NT2/D1 (cell line): ENCODE data around the gene ALDH1A1.

Experiments used
- DNase-seq: peaks from one replicate; pipeline ENCODE4 v3.0.0-alpha.2; 2011; ENCODE audit warnings: low read depth, low spot score
- H3K27me3 ChIP-seq: 2 replicates; pipeline ENCODE4 v1.6.0; 2011; ENCODE audit warnings: mild to moderate bottlenecking; ENCODE audit not compliant: insufficient read length, insufficient read depth
- H3K36me3 ChIP-seq: 2 replicates; pipeline ENCODE4 v1.6.1; 2011; ENCODE audit warnings: mild to moderate bottlenecking, low read length, mixed read lengths; ENCODE audit not compliant: insufficient read depth, insufficient read length
- H3K4me1 ChIP-seq: 2 replicates; pipeline ENCODE4 v1.5.1; 2011; ENCODE audit not compliant: insufficient read depth, insufficient read length
- H3K4me3 ChIP-seq: 2 replicates; pipeline ENCODE4 v1.5.1; 2011; ENCODE audit warnings: low read depth; ENCODE audit not compliant: insufficient read length
- H3K9ac ChIP-seq: 2 replicates; pipeline ENCODE4 v1.6.0; 2011; ENCODE audit warnings: low read depth; ENCODE audit not compliant: insufficient read length
- H3K9me3 ChIP-seq: 2 replicates; pipeline ENCODE4 v1.5.1; 2011; ENCODE audit warnings: mild to moderate bottlenecking, low read length; ENCODE audit not compliant: insufficient read depth
- SUZ12 ChIP-seq: IDR thresholded peaks from 2 replicates; pipeline ENCODE4 v1.6.1; 2011; ENCODE audit not compliant: insufficient read length, insufficient read depth; ENCODE audit errors: extremely low read depth
- YY1 ChIP-seq: IDR thresholded peaks from 2 replicates; pipeline ENCODE4 v1.6.1; 2011; ENCODE audit not compliant: insufficient read length, insufficient read depth
- ZNF274 ChIP-seq: IDR thresholded peaks from 2 replicates; pipeline ENCODE4 v1.6.1; 2011; ENCODE audit warnings: mild to moderate bottlenecking, low read depth, low read length

ALDH1A1 gene

DNA sequence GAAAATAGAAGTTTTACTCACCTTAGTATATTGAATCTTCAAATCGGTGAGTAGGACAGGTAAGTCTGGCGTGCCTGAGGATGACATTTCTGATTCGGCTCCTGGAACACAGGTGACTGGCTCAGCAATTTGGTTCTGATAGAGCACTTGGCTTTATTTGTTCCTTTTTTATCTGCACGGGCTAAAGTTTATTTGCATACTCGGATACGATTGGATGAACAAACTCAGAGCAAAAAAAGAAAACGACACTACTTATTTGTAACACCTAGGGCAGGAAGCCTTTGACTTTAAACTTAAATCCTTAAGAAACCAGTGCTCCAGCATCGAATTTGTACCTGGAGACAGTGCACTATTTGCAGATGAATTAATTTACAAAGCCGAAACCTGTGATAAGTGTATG, at the start of gene ALDH1A1:
Gene ALDH1A1, minus strand, starts transcription at position 140 of the 400 bp plus-strand sequence. Its CDS starts 53 bp downstream, at position 87.
- no peak for DNase-seq
- peaks cover 3% of the 10 kb centered on the region; the same call in 1 of the 2 replicates for H3K9me3 ChIP-seq
- TF ChIP-seq SUZ12 (no peak), YY1 (no peak), ZNF274 (no peak)
- no peaks in the 10 kb centered on the region for H3K4me1 ChIP-seq
- H3K9ac ChIP-seq: no peak within 1 kb of the TSS
- no peaks in the 10 kb centered on the region for H3K36me3 ChIP-seq
- H3K27me3 ChIP-seq: no peaks in the 10 kb centered on the region
- H3K4me3 ChIP-seq: no peak within 1 kb of the TSS

DNA sequence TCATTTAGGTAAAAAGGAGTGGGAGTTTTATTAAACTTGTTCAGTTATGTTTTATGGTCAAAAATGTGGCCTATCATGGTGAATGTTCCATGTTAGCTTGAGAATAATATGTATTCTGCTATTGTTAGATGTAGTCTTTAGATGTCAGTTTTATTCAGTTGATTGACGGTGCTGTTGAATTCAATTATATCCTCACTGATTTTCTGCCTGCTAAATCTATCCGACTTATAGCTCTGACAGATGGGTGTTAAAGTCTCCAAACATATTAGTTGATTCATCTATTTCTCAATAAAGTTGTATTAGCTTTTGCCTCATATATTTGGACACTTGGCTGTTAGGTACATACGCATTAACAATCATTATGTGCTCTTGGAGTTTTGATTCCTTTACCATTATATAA, 49.0 kb upstream of the ALDH1A1 start:
- Histone ChIP-seq H3K9me3 (no peaks in the 10 kb centered on the region), H3K4me3 (no peak overlapping the region), H3K36me3 (no peaks in the 10 kb centered on the region), H3K4me1 (no peaks in the 10 kb centered on the region), H3K9ac (no peak overlapping the region), H3K27me3 (no peaks in the 10 kb centered on the region)
- TF ChIP-seq SUZ12 (no peak), ZNF274 (no peak), YY1 (no peak)
- no peak for DNase-seq

DNA sequence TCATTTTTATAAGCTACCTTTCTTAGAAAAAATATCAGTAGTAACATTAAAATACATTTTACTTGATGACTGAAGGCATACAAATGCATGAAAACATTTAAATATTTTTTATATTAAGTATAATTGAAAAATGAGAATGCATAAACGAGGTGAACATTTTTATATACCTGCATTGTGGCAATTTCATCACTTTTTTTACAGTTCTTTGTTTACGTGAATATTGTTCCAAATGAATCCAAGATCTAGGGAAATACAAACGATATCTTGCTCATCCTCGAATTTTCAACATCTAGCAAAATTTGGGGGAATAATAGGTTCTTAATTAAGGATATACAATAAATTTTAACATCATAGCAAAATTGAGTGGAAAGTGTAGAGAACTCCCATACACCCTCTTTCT, 45.5 kb upstream of the ALDH1A1 start:
- Histone ChIP-seq H3K4me3 (no peak overlapping the region), H3K9me3 (no peaks in the 10 kb centered on the region), H3K36me3 (no peaks in the 10 kb centered on the region), H3K27me3 (no peaks in the 10 kb centered on the region), H3K9ac (no peak overlapping the region), H3K4me1 (no peaks in the 10 kb centered on the region)
- TF ChIP-seq ZNF274 (no peak), SUZ12 (no peak), YY1 (no peak)
- no peak for DNase-seq

DNA sequence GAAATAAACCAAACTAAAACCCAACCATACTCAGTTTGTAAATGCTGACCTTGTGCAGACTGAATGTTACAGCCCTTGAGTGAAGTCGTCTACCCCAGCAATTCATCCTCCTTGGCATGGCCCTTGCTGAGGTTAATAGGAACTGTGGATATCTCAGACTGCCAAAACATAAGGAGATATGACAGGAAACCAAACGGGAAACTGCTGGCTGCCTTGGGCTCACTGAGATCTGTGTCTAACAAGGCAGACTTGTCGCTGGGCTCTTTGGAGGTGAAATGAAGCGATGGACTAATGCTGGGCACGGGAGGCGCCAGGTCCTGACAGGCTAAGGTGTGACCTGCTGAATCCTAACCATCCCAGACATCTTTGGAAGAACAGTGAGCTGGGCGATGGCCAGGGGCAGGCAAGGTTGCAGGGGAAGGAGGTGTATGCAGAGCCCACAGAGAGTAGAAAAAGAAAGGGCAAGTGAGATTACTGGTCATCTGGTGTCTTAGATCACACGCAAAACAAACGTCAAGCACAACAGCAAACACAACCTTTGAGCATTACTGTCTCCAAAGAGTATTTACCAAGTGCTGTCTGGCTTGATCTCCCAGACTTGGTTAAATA, 44.6 kb upstream of the ALDH1A1 start:
- no peak for DNase-seq
- no peaks in the 10 kb centered on the region for H3K4me1 ChIP-seq
- no peaks in the 10 kb centered on the region for H3K9me3 ChIP-seq
- H3K27me3 ChIP-seq: no peaks in the 10 kb centered on the region
- TF ChIP-seq YY1 (no peak), SUZ12 (no peak), ZNF274 (no peak)
- no peaks in the 10 kb centered on the region for H3K36me3 ChIP-seq
- no peak overlapping the region for H3K9ac ChIP-seq
- no peak overlapping the region for H3K4me3 ChIP-seq

DNA sequence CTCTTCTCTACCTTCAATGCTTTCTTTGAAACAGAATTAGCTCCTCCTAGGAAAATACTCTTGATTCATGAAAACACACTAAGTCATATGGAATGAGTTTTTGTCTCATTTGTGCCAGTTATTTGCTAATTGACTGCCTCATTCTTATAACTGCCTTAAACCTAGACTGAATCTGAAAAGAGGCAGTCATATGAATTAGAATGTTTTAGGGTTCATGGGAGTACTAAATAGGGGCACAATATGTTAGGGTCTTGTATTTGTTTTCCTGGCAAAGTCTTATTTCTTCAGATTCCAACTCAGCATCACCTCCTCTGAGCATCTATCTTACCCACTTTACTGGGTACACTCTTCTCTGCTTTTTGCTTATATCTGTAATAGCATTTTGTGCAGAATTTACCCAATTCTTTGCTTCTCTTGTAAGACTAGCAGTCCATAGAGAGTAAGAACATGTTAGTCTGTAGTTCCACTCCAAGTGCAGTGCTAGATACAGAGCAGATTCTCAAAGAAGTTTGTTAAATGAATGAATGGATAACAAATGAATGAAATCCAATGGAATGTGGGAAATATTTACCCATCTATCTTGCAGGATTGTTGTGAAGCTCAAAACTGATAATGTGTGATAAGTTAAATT, 43.9 kb upstream of the ALDH1A1 start:
- H3K36me3 ChIP-seq: no peaks in the 10 kb centered on the region
- no peaks in the 10 kb centered on the region for H3K27me3 ChIP-seq
- no peaks in the 10 kb centered on the region for H3K4me1 ChIP-seq
- DNase-seq: no peak
- no peaks in the 10 kb centered on the region for H3K9me3 ChIP-seq
- H3K9ac ChIP-seq: no peak overlapping the region
- H3K4me3 ChIP-seq: no peak overlapping the region
- TF ChIP-seq YY1: no peak
- TF ChIP-seq SUZ12: no peak
- no peak for TF ChIP-seq ZNF274

DNA sequence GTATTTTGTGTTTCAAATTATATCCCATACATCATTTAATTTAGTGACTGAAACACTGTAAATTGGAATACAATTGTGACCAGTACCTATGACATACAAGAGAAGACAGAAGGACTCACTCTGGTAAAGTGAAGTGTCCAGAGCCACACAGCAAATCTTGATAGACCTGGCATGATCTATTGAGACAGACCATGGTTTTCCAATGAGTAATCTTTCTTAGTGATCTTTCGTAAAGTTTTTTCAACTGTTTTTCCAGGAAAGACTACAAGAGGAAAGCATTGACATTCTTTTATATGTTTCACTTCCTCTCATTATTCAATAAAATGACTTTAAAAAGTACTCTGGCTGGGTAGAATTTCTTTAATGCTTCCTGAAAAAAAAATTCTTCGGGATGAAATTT, 43.3 kb upstream of the ALDH1A1 start:
- Histone ChIP-seq H3K9me3 (no peaks in the 10 kb centered on the region), H3K36me3 (no peaks in the 10 kb centered on the region), H3K9ac (no peak overlapping the region), H3K27me3 (no peaks in the 10 kb centered on the region), H3K4me3 (no peak overlapping the region), H3K4me1 (no peaks in the 10 kb centered on the region)
- TF ChIP-seq ZNF274 (no peak), SUZ12 (no peak), YY1 (no peak)
- no peak for DNase-seq

DNA sequence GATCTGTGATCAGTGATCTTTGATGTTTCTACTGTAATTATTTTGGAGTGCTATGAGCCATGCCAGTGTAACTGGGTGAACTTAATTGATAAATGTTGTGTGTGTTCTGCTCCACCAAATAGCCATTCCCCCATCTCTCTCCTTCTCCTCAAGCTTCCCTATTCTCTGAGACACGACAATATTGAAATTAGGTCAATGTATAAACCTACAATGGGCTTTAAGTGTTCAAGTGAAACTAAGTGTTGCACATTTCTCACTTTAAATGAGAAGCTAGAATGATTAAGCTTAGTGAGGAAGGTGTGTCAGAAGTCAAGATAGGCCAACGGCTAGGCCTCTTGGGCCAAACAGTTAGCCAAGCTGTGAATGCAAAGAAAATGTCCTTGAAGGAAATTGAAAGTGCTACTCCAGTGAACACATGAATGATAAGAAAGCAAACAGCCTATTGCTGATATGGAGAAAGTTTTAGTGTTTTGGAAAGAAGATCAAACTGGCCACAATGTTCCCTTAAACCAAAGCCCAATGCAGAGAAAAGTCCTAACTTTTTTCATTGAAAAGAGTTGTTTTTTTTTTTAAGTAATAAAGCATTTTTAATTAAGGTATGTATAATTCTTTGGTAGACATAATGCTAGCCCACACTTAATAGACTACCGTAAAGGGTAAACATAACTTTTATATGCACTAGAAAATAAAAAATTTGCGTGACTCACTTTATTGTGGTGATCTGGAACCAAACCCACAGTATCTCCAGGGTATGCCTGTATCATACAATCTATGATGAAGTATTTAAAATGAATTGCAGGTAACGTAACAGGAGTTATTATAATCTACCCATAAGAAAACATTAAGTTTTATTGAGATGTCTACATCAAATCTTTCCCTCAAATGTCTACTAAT, 42.5 kb upstream of the ALDH1A1 start:
- DNase-seq: no peak
- TF ChIP-seq YY1 (no peak), ZNF274 (no peak), SUZ12 (no peak)

More for the DNA sequence above, 42.5 kb upstream of the ALDH1A1 start:
- Histone ChIP-seq H3K9ac (no peak overlapping the region), H3K4me1 (no peaks in the 10 kb centered on the region), H3K27me3 (no peaks in the 10 kb centered on the region), H3K4me3 (no peak overlapping the region), H3K9me3 (no peaks in the 10 kb centered on the region), H3K36me3 (no peaks in the 10 kb centered on the region)
